HG03196 (cell line): Measurements from ENCODE around the gene SEZ6L2.
"Not testable (repeated sequence)": the region's sequence is repeated elsewhere in the genome, so short reads cannot be mapped to it uniquely, and the experiment has no call there.

Experiments
- ATAC-seq: cut with Tn5 transposase; IDR thresholded peaks from one replicate; pipeline ENCODE4 v1.9.1; 2021; ENCODE audit not compliant: unreplicated experiment

SEZ6L2 gene

DNA sequence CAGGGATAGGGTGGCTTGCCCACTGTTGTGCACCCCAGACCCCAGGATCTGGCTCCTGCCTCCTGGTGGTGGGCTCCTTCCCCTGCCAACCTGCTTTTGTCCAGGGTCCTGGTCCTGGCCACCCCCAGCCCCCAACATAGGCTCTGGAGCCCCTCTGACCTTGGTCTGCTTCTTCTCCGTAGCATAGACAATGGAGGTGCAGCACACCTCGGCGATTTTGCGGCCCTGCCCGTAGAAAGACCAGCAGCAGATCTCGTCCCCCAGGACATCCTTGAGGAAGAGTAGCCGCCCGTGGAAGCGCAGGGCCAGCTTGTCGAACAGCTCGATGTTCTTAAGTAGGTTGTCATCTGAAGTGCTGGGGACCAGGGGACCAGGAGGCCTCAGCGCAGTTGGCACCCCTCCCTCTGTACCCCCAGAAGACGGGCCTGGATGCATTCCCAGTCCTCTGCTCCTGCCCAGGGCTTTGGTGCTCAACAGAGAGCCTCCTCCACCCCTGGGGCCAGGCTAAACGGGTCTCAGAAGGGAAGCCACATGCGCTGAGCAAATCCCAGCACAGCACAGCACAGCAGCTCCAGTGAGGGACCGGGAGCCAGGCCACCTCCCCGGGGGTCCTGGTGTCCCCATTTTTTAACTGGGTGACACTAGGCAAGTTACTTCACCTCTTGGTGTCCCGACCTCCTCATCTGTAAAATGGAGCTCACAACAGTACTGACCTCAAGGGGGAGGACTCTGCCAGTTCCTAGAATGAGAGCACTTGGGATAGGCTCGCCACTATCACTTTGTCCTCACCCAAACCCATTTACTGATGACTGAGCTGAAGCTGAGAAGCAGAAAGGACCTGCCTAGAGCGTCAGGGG is 11.7 kb upstream of the SEZ6L2 start:
- ATAC-seq, result no peak

DNA sequence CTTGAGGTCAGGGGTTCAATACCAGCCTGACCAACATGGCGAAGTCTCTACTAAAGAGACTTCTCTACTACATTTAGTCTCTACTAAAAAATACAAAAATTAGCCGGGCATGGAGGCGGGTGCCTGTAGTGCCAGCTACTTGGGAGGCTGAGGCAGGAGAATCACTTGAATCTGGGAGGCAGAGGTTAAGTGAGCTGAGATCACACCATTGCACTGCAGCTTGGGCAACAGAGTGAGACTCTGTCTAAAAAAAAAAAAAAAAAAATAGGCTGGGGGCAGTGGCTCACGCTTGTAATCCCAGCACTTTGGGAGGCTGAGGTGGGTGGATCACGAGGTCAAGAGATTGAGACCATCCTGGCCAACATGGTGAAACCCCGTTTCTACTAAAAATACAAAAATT is 10.5 kb upstream of the SEZ6L2 start:
- ATAC-seq, result not testable (repeated sequence)

DNA sequence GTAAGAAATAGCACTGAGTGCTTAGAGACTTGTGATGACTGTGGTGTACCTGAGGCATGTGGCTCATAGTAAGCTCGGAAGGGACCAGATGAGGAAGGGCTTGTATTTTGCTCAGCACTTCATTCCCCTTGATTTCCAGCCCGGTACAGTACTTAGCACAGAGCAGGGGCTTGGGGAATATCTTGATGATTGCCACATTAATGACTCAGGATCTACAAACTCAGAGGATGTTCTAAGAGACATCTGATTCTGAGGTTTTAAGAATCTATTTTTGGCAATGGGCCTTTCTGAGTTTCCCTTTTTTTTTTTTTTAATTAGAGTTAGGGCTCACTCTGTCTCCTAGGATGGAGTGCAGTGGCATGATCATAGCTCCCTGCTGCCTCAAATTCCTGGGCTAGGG is 10.0 kb upstream of the SEZ6L2 start:
- no peak for ATAC-seq

DNA sequence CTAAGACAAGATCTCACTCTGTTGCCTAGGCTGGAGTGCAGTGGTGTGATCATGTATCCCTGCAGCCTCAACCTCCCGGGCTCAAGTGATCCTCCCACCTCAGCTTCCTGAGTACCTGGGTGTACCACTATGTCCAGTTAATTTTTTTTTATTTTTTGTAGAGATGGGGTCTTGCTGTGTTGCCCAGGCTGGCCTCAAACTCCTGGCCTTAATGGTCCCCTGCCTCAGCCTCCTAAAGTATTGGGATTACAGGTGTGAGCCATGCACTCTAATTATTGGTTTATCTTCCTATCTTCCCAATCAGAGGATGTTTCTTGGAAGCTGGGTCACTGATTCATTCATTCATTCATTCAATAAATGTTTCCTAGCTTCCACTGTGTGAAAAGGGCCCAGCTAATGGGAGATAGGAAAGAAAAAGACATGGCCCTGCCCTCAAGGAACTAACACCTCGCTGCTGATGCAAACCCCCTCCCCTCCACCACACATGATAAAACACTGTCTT is 9.4 kb upstream of the SEZ6L2 start:
- ATAC-seq, result no peak

DNA sequence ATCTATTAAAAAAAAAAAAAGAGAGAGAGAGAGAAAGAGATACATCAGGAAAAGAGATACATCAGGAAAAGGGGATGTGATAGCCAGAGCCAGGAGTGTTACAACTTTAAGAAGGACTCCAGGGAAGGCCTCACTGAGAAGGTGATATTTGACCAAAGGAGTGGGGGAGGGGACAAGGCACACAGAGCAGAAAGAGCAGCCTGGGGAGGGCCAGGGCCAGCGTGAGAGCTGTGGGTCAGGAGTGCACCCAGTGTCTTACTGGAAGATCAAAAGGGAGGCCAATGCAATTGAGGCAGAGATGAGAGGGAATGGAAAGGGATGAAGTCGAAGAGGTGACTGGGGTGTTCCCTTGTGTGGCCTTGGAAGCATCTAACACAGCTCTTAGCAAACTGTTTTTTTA is 8.6 kb upstream of the SEZ6L2 start:
- no peak for ATAC-seq

DNA sequence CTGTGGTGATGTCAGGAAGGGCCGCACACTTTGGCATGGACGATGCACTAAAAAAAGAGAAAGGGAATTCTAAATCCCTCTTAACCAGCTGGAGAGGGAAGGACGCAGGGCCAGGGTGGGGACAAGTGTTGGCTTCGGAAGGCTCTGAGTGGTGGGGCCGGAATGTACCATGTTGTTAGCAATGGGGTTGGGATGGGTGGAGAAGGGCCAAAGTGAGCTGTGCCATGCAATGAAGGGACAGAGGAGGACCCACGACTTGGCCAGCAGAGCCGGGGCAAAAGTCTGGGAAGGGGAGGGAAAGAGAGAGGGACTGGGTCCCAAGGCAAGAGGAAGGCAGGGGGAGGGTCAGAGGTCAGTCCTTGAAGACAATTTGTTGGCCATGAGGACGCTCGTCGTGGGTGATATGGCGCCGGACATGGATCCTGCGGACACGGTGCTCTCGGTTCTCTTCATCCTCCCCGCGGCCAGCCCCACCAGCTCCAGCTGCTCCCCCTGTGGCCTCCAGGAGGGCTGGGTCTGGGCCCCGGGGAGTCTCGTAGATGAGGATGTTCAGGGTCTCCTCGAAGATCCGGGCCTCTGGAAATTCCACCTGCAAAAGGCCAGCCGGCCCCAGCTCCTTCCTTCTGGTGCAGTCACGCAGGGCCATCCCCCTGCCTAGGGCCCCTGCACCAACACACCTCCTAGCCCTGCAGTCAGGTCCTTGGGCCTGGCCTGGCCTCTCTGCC is 7.3 kb upstream of the SEZ6L2 start:
- no peak for ATAC-seq

DNA sequence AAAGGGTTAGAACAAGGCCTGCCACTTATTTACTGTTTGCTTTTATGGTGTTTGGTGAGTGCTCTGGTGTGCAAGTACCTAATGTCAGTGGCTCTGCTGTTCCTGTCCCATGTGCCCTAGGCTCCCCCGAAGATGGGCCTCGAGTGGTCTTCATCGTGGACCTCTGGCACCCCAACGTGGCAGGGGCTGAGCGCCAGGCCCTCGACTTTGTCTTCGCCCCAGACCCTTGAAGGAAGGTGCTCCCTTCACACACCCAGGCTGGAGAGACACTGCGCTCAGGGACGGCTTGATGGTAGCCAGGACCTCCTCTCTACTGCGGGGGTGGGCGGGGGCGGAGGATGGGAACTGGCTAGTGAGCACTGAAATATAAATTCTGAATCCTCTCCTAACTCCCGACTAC is 6.3 kb upstream of the SEZ6L2 start:
- no peak for ATAC-seq

DNA sequence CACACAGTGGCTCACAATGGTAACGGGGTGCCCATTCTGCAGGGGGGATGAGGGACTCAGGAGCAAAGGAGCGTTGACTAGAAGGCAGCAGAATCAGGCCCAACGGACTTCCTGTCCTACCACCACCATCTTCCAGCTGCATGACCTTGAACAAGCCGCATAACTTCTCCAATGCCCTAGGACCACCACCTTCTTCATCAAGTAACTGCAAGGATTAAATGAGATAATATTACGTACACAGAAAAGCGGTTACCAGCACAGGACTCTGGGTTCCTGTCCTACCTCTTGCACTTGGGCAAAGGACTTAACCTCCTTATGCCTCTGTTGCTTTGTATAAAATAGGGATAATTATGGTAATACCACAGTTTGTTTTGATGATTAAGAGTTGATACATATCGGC is 5.6 kb upstream of the SEZ6L2 start:
- no peak for ATAC-seq

DNA sequence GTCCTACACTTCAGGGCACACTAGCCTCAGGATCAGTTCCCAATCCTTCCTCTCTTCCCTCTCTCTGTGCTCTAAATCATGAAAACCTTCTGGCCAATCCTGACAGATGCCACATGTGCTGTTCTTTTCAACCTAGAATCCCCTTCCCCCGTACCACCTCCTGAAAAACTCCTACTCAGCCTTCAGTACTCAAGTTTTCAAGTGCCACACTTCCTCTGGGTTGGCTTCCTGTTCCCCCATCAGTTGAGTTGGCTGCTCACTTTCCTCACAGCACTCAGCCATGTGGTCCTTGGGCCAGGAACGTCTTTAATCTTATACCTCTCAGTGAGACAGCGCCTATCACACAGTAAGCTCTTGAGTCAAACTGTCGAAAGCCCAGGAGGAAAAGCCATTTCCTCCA is 4.2 kb upstream of the SEZ6L2 start:
- ATAC-seq, result no peak

DNA sequence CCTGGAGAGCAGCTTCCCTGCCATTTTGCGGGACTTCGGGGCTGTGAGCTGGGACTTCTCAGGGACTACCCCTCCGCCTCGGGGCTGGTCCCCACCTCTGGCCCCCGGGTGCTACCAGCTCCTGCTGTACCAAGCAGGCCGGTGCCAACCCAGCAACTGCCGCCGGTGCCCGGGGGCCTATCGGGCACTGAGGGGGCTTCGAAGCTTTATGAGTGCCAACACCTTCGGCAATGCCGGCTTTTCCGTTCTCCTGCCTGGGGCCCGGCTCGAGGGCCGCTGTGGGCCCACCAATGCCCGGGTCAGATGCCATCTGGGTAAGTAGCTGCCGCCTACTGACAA is 2.2 kb upstream of the SEZ6L2 start:
- no peak for ATAC-seq

DNA sequence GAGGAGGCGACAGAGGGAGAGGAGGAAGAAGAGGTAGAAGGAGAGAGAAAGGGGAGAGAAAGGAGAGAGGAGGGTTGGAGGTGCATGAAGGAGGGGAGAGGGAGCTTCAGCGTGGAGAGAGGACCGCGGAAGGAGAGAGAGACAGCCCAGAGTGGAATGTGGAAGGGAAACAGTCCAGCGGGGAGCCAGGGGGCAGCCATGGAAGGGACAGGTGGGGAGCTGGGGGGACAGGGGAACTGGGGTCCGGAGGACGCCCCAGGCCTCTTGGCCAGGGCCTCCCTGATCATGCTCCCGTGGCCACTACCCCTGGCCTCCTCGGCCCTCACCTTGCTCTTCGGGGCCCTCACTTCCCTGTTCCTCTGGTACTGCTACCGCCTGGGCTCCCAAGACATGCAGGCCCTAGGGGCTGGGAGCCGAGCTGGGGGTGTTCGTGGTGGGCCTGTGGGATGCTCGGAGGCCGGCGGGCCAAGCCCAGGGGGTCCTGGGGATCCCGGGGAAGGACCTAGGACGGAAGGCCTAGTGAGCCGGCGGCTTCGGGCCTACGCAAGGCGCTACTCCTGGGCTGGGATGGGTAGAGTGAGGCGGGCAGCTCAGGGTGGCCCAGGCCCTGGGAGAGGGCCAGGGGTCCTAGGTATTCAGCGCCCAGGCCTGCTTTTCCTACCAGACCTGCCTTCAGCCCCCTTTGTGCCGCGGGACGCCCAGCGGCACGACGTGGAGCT is 1.7 kb upstream of the SEZ6L2 start:
- no peak for ATAC-seq

DNA sequence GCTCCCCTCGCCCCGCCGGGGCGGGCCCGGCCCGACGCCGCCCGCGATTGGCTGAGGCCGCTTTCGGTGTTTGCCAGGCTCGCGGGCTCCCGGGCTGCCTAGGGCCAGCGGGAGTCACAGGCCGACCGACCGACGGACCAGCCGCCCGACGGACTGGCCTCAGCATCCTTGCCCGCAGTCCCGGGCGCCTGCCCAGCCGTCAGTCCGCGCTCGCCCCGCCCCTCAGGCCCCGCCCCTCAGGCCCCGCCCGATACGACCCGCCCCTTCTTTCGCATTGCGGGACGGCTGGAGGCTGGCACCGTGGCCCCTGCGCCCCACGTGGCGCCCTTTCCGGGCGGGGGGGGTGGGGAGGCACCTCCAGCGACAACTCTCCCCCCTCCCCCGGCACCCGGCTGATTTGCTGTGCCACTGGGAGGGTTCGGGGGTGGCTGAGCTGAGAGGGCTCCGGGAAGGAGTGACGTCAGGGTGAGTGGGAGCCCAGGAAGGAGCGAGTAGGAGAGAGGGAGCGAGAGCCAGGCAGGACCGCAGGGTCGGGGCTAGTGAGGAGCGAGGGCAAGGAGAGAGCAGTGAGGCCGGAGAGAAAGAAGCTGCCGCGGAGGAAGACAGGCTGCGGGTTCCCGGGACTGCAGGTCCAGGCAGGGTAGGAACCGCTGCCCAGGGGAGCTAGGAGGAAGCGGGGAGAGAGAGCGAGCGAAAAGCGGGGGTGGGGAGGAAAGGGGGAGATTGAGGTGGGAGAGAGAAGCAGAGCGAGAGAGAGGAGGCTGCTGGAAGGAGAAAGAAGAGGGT is 945 bp upstream of the SEZ6L2 start, which contains the start of gene ASPHD1:
ASPHD1 (plus strand) TSS at position 387 of the 786 bp plus-strand sequence. CDS start 484 bp downstream, outside the sequence.
- ATAC-seq, result peak; percentile 49

DNA sequence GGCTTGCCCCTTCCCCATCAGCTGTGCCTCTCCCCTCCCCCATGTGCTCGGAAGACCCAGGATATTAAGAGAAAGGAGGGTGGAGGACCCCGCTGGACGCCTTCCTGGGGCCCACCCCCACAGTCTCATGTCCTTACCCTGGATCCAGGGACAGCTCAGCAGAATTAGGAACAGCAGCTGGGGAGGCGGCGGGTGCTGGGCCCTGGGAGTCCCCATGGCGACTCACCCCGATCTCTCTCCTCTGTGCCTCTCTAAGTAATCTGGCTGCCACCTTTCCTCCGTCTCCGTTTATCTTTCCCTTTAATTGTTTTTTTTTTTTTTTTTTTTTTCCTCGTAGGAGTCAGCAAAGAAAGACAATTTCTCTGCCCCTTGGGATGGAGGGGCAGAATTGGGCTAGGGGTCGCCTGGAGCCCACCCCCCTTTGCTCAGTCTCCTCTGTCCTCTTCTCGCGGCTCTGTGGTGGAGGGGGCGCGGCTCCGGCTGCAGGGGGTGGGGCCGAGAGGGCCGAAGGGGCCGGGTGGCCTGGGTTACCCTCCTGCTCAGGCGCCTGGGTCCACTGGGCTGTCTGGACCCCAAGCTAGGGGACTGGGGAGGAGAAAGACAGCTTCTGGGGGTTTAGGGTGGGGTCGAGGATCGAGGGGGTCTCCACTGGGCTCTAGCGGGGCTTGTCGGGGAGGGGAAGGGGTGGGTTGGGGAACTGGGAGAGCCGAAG is 390 bp downstream of the SEZ6L2 start:
- no peak for ATAC-seq

DNA sequence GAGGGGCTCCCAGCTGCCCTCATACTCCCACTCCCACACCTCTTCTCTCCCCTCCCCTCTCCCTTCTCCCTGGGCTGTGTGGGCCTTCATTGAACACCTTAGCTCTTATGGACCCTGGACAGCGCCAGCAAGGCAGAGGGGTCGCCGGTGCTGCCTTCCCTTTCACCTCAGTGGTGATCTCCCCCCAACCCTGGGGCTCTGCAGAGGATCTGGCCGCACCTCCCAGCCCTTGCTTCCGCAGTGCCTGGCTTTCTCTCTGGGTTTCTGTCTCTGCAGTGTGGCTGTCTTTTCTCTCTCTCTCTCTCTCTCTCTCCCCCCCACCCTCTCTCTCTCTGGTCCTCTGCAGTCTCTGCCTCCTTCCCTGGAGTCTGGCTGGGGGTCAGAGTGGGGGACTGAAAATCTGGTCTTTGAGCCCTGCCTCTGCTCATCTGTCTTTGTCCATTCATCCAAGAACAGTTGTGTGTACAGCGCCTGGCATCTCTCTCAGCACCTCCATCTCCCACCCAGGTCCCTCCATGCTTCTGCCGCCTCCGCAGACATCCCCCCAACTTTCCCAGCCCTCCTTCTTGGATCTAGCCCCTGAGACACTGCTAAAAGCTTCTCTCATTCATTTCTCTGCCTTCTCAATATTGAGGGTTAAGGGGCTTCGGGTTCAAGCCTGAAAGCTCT is 1.1 kb downstream of the SEZ6L2 start:
- ATAC-seq, result no peak

DNA sequence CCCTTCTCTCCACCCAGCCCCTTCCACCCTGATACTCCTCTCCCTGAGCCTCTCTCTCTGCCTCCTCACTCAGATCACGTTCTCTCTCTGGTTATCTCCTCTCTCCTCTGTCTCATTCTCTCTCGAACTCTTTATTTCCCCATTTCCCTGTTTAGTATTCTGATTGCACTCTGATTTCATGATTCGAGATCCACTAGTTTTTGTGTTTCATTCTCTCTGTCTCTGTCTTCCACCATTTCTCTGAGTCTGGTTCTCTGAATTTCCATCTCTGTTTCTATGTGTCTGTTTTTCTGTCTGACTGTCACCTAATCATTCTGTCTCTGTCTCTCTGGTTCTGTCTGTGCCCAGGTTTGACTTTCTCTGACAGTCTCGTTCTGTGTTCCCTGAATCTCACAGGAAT is 2.0 kb downstream of the SEZ6L2 start:
- ATAC-seq, result no peak

DNA sequence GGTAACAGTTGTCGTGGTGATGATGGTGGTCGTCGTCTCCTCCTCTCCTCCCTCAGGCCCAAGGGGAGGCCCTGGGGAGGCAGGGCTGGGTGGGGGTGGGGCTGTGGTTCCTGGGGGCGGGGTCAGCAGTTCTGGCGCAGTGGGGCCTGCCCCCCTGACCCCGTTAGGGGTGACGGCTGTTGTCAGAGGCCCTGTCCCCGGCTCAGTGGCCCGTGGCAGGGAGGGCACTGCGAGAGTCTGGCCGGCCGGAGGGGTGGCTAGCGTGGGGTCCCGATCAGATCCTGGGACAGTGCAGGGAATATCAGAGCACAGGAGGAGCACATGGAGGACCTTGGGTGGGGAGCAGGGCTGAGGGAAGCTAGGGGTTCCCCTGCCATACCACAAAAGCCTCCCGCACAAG is 2.5 kb downstream of the SEZ6L2 start:
- ATAC-seq, result no peak

DNA sequence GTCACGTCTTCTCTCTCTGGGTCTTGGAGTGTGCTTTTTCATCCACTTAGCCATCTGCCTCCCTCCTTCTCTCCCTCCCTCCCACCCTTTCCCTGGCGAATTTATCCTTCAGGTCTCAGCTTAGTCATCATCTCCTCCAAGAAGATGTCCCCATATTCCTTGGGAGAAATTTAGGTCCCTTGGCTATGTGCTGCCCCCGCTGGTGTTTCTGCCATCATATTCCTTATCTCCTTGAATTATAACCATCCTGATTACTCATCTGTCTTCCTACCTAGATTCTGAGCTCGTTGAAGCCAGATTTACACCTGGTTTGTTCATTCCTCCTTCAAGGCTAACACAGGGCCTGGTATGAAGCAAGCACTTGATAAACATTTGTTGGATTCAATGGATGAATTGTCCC is 5.0 kb downstream of the SEZ6L2 start:
- ATAC-seq, result no peak

DNA sequence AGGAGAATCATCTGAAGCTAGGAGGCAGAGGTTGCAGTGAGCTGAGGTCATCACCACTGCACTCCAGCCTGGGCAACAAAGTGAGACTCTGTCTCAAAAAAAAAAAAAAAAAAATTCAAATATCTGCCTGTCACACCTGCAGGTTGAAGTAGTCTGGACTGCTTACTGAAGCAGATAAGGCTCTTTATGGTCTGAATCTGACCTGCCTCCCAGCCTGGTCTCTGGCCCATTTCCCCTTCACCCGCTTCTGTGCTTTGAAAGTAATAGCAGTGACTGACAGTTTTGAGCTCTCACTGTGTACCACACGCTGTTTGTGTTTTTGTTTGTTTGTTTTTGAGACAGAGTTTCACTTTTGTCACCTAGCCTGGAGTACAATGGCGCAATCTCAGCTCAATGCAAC is 5.8 kb downstream of the SEZ6L2 start:
- no peak for ATAC-seq

DNA sequence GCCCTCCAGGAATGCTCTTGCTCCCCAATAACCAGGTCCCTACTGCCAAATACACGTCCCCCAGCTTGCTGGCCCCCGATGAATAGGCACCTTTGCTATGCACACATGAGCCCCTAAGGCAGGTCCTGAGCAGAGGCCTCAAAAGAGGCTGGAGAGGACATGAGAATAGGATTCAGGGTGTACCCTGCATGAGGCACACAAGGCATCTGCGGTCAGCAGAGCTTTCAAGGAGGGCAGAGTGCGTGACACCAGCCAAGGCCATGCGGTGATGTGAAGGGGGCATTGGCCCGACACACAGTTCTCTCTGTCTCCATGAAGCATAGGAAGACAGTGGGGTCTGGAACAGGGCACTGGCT is 6.9 kb downstream of the SEZ6L2 start:
- ATAC-seq, result no peak
